Endothelial cell of umbilical vein (primary cell): ENCODE measurements around the gene SLC6A9. TPM values are rescaled to one million over a fixed set of nuclear protein-coding genes. Genes with fewer than 3 reads are reported as not detected.

Source experiments
- BruUV-seq: library from RNA; stranded (reverse); fragments of 400-500 nt; replicated peaks from 2 replicates; lab custom pipeline; 2021; lab: Mats Ljungman, UMichigan
- CTCF ChIA-PET: fragments of 300-600, 350-600 bp; sonication (Branson Sonifier 250); formaldehyde crosslinking; loops from one replicate; lab custom pipeline; 2021; ENCODE audit warnings: antibody characterized with exemption, inconsistent platforms; lab: Charles Lee
- POLR2A ChIA-PET: fragments of 300-600, 350-600 bp; sonication (Branson Sonifier 250); formaldehyde crosslinking; loops from one replicate; lab custom pipeline; 2021; ENCODE audit warnings: antibody characterized with exemption, inconsistent platforms; lab: Charles Lee
- DNase-seq: peaks from one replicate; pipeline ENCODE4 v3.0.0-alpha.2; 2011; ENCODE audit warnings: low read depth, low spot score
- FAIRE-seq: peaks from 2 replicates; lab custom pipeline; 2011; peaks lifted over from hg19 to GRCh38; lab: Jason Lieb, UNC
- H2AFZ ChIP-seq: 2 replicates; pipeline ENCODE4 v1.6.0; 2012; ENCODE audit warnings: low read depth, low read length, control low read depth, inconsistent platforms
- H3K27ac ChIP-seq: 2 replicates; pipeline ENCODE4 v1.5.1; 2011; ENCODE audit warnings: low read depth, mild to moderate bottlenecking, control low read depth, low read length, moderate library complexity; ENCODE audit not compliant: insufficient read depth
- H3K27me3 ChIP-seq, 2 experiments: 2 replicates each; pipeline versions ENCODE4 v1.6.0 to v1.6.1; 2011; ENCODE audit warnings: low read length in 2 of 2, mixed read lengths in 1 of 2; ENCODE audit not compliant: control insufficient read depth in 2 of 2, insufficient read depth in 2 of 2
- H3K36me3 ChIP-seq, 2 experiments: 2 replicates in 1 of 2; 3 replicates in 1 of 2; pipeline ENCODE4 v1.5.1; 2011; ENCODE audit warnings: low read length in 2 of 2, mild to moderate bottlenecking in 1 of 2, moderate library complexity in 1 of 2; ENCODE audit not compliant: control insufficient read depth in 2 of 2, insufficient read depth in 2 of 2; ENCODE audit errors: extremely low read depth in 1 of 2
- H3K4me1 ChIP-seq: 3 replicates; pipeline ENCODE4 v1.5.1; 2011; ENCODE audit warnings: mild to moderate bottlenecking, low read length; ENCODE audit not compliant: control insufficient read depth, insufficient read depth; ENCODE audit errors: extremely low read depth
- H3K4me2 ChIP-seq: 2 replicates; pipeline ENCODE4 v1.6.1; 2011; ENCODE audit warnings: low read length, control low read depth, mixed read lengths; ENCODE audit not compliant: insufficient read depth
- H3K4me3 ChIP-seq, 3 experiments: fragments of 200-600 bp in 1 of 3; sonication (generic), shearing (Covaris generic) in 1 of 3; replicated peaks in 1 of 3; 2 replicates each; pipeline ENCODE4 v1.5.1; 2011 to 2016; ENCODE audit warnings: control low read depth in 3 of 3, low read length in 3 of 3, mild to moderate bottlenecking in 2 of 3, inconsistent platforms in 1 of 3, low read depth in 1 of 3, moderate library complexity in 1 of 3; ENCODE audit not compliant: insufficient read depth in 1 of 3
- H3K79me2 ChIP-seq: 2 replicates; pipeline ENCODE4 v1.6.0; 2012; ENCODE audit warnings: low read length, inconsistent platforms; ENCODE audit not compliant: control insufficient read depth, insufficient read depth
- H3K9ac ChIP-seq: replicated peaks from 2 replicates; pipeline ENCODE3; 2011; ENCODE audit warnings: low read length, control low read depth; ENCODE audit not compliant: insufficient read depth; ENCODE audit errors: extremely low read depth
- H3K9me1 ChIP-seq: replicated peaks from 3 replicates; pipeline ENCODE4 v1.6.0; 2011; ENCODE audit warnings: mild to moderate bottlenecking, low read length; ENCODE audit not compliant: control insufficient read depth, insufficient read depth; ENCODE audit errors: extremely low read depth
- H3K9me3 ChIP-seq: replicated peaks from 2 replicates; pipeline ENCODE4 v1.5.1; 2012; ENCODE audit warnings: low read length, inconsistent platforms; ENCODE audit not compliant: control insufficient read depth, insufficient read depth
- H4K20me1 ChIP-seq: replicated peaks from 2 replicates; pipeline ENCODE3; 2011; ENCODE audit warnings: mild to moderate bottlenecking, low read length; ENCODE audit not compliant: control insufficient read depth, insufficient read depth; ENCODE audit errors: extremely low read depth
- EZH2 ChIP-seq: IDR thresholded peaks from 2 replicates; pipeline ENCODE4 v1.6.1; 2012; ENCODE audit warnings: borderline replicate concordance, low read depth, mild to moderate bottlenecking, moderate library complexity, low read length, inconsistent platforms; ENCODE audit not compliant: severe bottlenecking
- FOS ChIP-seq: IDR thresholded peaks from 2 replicates; pipeline ENCODE4 v1.6.1; 2011; ENCODE audit warnings: mild to moderate bottlenecking, low read length, moderate library complexity, borderline replicate concordance; ENCODE audit not compliant: insufficient read depth
- GATA2 ChIP-seq: IDR thresholded peaks from 2 replicates; pipeline ENCODE4 v1.7.0; 2011; ENCODE audit warnings: low read depth, mild to moderate bottlenecking, moderate library complexity, mixed read lengths, low read length; ENCODE audit not compliant: insufficient read length, insufficient read depth
- JUN ChIP-seq: IDR thresholded peaks from 2 replicates; pipeline ENCODE4 v1.6.1; 2011; ENCODE audit warnings: borderline replicate concordance, low read depth; ENCODE audit not compliant: insufficient read length, insufficient read depth
- MYC ChIP-seq: IDR thresholded peaks from one replicate; pipeline ENCODE4 v1.6.1; 2011; ENCODE audit warnings: mild to moderate bottlenecking, low read depth, low read length
- POLR2A ChIP-seq: IDR thresholded peaks from 2 replicates; pipeline ENCODE4 v1.6.1; 2012; ENCODE audit warnings: low read depth, mild to moderate bottlenecking, control low read depth, low read length
- POLR2AphosphoS5 ChIP-seq: IDR thresholded peaks from 2 replicates; pipeline ENCODE4 v1.6.1; 2012; ENCODE audit warnings: low read depth, mild to moderate bottlenecking, control low read depth, low read length, moderate library complexity; ENCODE audit not compliant: insufficient read depth
- dilution Hi-C: fragments of 300-500 bp; cut with MboI; formaldehyde crosslinking; loops from one replicate; pipeline ENCODE4 v1.15.0; 2019; ENCODE audit warnings: low sequenced_read_pairs; ENCODE audit not compliant: extremely low pct_ligation_motif_present
- intact Hi-C: fragments of 100-400 bp; cut with micrococcal nuclease; formaldehyde crosslinking; loops from one replicate; pipeline ENCODE4 v1.10.0; 2022
- polyA plus RNA-seq, 4 experiments: library from polyadenylated mRNA; depleted of rRNA in 3 of 4; stranded (reverse) in 3 of 4; unstranded in 1 of 4; fragments of >200 nt; gene quantifications; 2 replicates each; pipeline versions ENCODE4 v1.2.1 to v1.2.3, GENCODE V29; 2011 to 2012; ENCODE audit warnings: missing spikeins in 1 of 4
- total RNA-seq: library from RNA; stranded (reverse); gene quantifications from 2 replicates; pipeline ENCODE4 v1.2.3, GENCODE V29; 2021
- TF ChIP-seq, protein P1 (sequence below): IDR thresholded peaks from 2 replicates; pipeline ENCODE4 v1.6.1; 2011; ENCODE audit not compliant: insufficient read depth, insufficient read length
- TF ChIP-seq, protein P2 (sequence below), 2 donors: IDR thresholded peaks; 1 replicate in 1 of 2; 2 replicates in 1 of 2; pipeline ENCODE4 v1.5.1; 2011; ENCODE audit warnings: low read length in 2 of 2, mild to moderate bottlenecking in 2 of 2, moderate library complexity in 2 of 2, control low read depth in 1 of 2, inconsistent platforms in 1 of 2, low read depth in 1 of 2; ENCODE audit not compliant: insufficient read depth in 1 of 2; ENCODE audit errors: extremely low read depth in 1 of 2

The SLC6A9 gene
- total and polyA plus RNA-seq, 2 donors (not counting 3 experiments of a cell fraction or from before 2014, with no cell fraction given) = 0.80 to 1.5 TPM

DNA sequence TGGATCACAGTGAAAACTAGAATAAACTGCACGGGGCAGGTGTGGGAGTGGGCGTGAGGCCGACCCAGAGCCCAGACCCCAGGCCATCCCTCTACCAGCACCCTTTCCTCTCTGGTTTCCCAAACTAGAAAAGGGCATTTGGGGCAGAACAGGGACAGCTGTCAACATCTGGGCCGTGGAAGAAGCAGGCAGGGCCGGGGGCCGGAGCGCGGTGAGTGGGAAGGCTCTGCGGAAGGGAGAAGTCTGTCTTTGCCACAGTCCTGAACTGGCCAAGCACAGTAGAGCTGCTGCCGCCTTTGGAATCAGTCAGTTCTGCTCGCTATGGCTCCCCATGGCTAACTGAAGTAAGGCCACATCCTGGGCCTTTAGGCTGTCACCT is 33.3 kb downstream of the SLC6A9 start:
- POLR2A ChIA-PET = no interaction called here
- Histone ChIP-seq H3K27me3 (no peaks in the 10 kb centered on the region), H3K36me3 (no peaks in the 10 kb centered on the region), H3K9me1 (no peaks in the 10 kb centered on the region), H3K4me3 (no peak overlapping the region), H2AFZ (no peak overlapping the region), H4K20me1 (no peaks in the 10 kb centered on the region), H3K9ac (no peak overlapping the region), H3K4me2 (no peak overlapping the region), H3K4me1 (no peaks in the 10 kb centered on the region), H3K79me2 (no peaks in the 10 kb centered on the region), H3K9me3 (no peaks in the 10 kb centered on the region), H3K27ac (no peak overlapping the region)
- intact Hi-C loops (no loop called here), dilution Hi-C loops (no loop called here)
- DNase-seq (no peak), FAIRE-seq (no peak)
- CTCF ChIA-PET = interaction anchor here (1.5 to 1.6 kb wide), 2 partner anchors 10 to 235 kb away, joined by 4 to 5 read pairs; no protein-coding TSS in a partner anchor
- TF ChIP-seq GATA2 (no peak), POLR2AphosphoS5 (no peak), JUN (no peak), FOS (no peak), MYC (no peak), EZH2 (no peak), POLR2A (no peak)
- TF ChIP-seq, protein P1, sequence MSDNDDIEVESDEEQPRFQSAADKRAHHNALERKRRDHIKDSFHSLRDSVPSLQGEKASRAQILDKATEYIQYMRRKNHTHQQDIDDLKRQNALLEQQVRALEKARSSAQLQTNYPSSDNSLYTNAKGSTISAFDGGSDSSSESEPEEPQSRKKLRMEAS = no peak
- TF ChIP-seq, protein P2, sequence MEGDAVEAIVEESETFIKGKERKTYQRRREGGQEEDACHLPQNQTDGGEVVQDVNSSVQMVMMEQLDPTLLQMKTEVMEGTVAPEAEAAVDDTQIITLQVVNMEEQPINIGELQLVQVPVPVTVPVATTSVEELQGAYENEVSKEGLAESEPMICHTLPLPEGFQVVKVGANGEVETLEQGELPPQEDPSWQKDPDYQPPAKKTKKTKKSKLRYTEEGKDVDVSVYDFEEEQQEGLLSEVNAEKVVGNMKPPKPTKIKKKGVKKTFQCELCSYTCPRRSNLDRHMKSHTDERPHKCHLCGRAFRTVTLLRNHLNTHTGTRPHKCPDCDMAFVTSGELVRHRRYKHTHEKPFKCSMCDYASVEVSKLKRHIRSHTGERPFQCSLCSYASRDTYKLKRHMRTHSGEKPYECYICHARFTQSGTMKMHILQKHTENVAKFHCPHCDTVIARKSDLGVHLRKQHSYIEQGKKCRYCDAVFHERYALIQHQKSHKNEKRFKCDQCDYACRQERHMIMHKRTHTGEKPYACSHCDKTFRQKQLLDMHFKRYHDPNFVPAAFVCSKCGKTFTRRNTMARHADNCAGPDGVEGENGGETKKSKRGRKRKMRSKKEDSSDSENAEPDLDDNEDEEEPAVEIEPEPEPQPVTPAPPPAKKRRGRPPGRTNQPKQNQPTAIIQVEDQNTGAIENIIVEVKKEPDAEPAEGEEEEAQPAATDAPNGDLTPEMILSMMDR (IDR thresholded peaks at IDR 0.05; ENCODE audit: extremely low read depth in 1 of 2, insufficient read depth in 1 of 2, low read depth in 1 of 2, low read length in 2 of 2) = no peak
- BruUV-seq = no TSS peak
